K562 (cell line): ENCODE measurements around the gene CCDC28B. TPM values are rescaled to one million over a fixed set of nuclear protein-coding genes. Genes with fewer than 3 reads are reported as not detected.

Experiments used
- DEAF1 ChIP-seq: fragments of 450-650 bp; formaldehyde crosslinking; IDR thresholded peaks from 2 replicates; pipeline ENCODE4 v1.4.0; 2020; ENCODE audit warnings: mild to moderate bottlenecking, moderate library complexity
- KAT7 ChIP-seq: sonication (generic); formaldehyde crosslinking; IDR thresholded peaks from 2 replicates; pipeline ENCODE4 v1.8.0; 2022; ENCODE audit warnings: missing genetic modification reagents, mild to moderate bottlenecking, borderline replicate concordance
- MTA2 ChIP-seq: fragments of 450-650 bp; IDR thresholded peaks from 2 replicates; pipeline ENCODE4 v1.6.1; 2016; ENCODE audit warnings: low read depth
- SNIP1 ChIP-seq: fragments of 450-650 bp; IDR thresholded peaks from 2 replicates; pipeline ENCODE4 v1.7.1; 2017; ENCODE audit warnings: low read depth, mild to moderate bottlenecking
- polyA plus RNA-seq, 8 experiments: library from polyadenylated mRNA; depleted of rRNA in 4 of 8; stranded (reverse) in 5 of 8; unstranded in 3 of 8; fragments of >200 nt; fragmentation: Nextera tagmentation in 2 of 8; fragmentation: Illumina TruSeq in 1 of 8; extraction: Ambion mirVana in 2 of 8; extraction: Trizol in 1 of 8; gene quantifications; 2 replicates each; pipeline versions ENCODE4 v1.2.1 to v1.2.3, GENCODE V29; 2011 to 2014; ENCODE audit warnings: inconsistent platforms in 1 of 8, missing spikeins in 1 of 8
- total RNA-seq, 7 experiments: library from RNA; depleted of rRNA in 6 of 7; stranded (reverse); fragments of >200 nt in 6 of 7; fragmentation: Illumina TruSeq in 2 of 7; extraction: Trizol in 2 of 7; gene quantifications; 2 replicates each; pipeline versions ENCODE4 v1.2.1 to v1.2.3, GENCODE V29; 2011 to 2021; ENCODE audit warnings: low replicate concordance in 1 of 7
- TF ChIP-seq, protein P1 (sequence below): fragments of 450-650 bp; formaldehyde crosslinking; IDR thresholded peaks from 2 replicates; pipeline ENCODE4 v1.4.0; 2020; ENCODE audit warnings: mild to moderate bottlenecking
- TF ChIP-seq, protein P2 (sequence below): fragments of 450-650 bp; IDR thresholded peaks from 2 replicates; pipeline ENCODE4 v1.6.1; 2016; ENCODE audit warnings: mild to moderate bottlenecking, moderate library complexity
- TF ChIP-seq, protein P3 (sequence below): sonication (generic); formaldehyde crosslinking; IDR thresholded peaks from 2 replicates; pipeline ENCODE4 v1.8.1; 2023; ENCODE audit warnings: mild to moderate bottlenecking, missing genetic modification reagents

The CCDC28B gene
- total and polyA plus RNA-seq, 9 of the 15 experiments (the other 6 are each of a cell fraction or from before 2014, with no cell fraction given): 5.7 to 54.5 (median 31.7) TPM

DNA sequence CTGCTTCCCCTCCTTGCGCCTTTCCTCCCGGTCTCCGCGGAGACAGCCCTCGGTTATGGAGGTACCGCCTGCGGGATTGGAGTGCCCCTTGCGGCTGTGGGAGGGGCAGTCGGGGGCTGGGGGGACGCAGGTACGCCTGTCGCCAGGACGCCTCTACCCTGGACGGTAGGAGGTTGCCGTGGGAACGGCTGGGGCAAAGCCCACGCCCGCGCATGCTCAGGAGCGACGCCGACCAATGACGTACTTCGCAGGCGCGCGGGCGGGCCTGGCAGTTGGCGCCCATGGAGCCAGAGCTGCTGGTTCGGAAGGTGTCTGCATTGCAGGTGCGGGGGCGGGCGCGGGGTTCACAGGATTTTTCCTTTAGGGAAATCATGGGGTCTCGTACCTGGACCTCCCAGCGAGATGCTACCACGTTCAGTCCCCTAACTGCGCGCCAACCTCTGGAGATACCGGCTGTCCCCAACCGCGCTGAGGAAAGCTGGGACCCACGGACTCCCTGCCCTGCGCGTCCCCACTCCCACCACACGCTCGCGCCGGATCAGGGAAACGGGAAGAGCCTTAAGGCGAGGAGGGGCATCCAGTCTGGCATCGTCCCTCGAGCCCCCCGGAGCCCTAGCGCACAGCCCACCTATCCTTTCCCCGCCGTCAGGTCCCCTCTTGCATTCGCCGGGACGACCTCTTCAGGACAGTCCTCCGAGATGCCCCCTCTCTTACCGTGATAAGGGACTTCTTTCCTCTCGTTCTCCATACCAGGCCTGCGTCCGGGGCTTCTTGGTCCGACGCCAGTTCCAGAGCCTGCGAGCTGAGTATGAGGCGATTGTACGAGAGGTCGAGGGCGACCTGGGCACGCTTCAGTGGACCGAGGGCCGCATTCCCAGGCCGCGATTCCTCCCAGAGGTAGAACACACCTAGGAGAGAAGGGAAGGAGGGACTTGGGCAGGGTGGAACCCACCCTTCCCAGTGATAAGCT lies 5.3 kb downstream of the CCDC28B start, which contains the start of gene IQCC (continued):
- TF ChIP-seq, protein P1, sequence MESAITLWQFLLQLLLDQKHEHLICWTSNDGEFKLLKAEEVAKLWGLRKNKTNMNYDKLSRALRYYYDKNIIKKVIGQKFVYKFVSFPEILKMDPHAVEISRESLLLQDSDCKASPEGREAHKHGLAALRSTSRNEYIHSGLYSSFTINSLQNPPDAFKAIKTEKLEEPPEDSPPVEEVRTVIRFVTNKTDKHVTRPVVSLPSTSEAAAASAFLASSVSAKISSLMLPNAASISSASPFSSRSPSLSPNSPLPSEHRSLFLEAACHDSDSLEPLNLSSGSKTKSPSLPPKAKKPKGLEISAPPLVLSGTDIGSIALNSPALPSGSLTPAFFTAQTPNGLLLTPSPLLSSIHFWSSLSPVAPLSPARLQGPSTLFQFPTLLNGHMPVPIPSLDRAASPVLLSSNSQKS (CRISPR knock-in tag): no peak
- TF ChIP-seq, protein P2, sequence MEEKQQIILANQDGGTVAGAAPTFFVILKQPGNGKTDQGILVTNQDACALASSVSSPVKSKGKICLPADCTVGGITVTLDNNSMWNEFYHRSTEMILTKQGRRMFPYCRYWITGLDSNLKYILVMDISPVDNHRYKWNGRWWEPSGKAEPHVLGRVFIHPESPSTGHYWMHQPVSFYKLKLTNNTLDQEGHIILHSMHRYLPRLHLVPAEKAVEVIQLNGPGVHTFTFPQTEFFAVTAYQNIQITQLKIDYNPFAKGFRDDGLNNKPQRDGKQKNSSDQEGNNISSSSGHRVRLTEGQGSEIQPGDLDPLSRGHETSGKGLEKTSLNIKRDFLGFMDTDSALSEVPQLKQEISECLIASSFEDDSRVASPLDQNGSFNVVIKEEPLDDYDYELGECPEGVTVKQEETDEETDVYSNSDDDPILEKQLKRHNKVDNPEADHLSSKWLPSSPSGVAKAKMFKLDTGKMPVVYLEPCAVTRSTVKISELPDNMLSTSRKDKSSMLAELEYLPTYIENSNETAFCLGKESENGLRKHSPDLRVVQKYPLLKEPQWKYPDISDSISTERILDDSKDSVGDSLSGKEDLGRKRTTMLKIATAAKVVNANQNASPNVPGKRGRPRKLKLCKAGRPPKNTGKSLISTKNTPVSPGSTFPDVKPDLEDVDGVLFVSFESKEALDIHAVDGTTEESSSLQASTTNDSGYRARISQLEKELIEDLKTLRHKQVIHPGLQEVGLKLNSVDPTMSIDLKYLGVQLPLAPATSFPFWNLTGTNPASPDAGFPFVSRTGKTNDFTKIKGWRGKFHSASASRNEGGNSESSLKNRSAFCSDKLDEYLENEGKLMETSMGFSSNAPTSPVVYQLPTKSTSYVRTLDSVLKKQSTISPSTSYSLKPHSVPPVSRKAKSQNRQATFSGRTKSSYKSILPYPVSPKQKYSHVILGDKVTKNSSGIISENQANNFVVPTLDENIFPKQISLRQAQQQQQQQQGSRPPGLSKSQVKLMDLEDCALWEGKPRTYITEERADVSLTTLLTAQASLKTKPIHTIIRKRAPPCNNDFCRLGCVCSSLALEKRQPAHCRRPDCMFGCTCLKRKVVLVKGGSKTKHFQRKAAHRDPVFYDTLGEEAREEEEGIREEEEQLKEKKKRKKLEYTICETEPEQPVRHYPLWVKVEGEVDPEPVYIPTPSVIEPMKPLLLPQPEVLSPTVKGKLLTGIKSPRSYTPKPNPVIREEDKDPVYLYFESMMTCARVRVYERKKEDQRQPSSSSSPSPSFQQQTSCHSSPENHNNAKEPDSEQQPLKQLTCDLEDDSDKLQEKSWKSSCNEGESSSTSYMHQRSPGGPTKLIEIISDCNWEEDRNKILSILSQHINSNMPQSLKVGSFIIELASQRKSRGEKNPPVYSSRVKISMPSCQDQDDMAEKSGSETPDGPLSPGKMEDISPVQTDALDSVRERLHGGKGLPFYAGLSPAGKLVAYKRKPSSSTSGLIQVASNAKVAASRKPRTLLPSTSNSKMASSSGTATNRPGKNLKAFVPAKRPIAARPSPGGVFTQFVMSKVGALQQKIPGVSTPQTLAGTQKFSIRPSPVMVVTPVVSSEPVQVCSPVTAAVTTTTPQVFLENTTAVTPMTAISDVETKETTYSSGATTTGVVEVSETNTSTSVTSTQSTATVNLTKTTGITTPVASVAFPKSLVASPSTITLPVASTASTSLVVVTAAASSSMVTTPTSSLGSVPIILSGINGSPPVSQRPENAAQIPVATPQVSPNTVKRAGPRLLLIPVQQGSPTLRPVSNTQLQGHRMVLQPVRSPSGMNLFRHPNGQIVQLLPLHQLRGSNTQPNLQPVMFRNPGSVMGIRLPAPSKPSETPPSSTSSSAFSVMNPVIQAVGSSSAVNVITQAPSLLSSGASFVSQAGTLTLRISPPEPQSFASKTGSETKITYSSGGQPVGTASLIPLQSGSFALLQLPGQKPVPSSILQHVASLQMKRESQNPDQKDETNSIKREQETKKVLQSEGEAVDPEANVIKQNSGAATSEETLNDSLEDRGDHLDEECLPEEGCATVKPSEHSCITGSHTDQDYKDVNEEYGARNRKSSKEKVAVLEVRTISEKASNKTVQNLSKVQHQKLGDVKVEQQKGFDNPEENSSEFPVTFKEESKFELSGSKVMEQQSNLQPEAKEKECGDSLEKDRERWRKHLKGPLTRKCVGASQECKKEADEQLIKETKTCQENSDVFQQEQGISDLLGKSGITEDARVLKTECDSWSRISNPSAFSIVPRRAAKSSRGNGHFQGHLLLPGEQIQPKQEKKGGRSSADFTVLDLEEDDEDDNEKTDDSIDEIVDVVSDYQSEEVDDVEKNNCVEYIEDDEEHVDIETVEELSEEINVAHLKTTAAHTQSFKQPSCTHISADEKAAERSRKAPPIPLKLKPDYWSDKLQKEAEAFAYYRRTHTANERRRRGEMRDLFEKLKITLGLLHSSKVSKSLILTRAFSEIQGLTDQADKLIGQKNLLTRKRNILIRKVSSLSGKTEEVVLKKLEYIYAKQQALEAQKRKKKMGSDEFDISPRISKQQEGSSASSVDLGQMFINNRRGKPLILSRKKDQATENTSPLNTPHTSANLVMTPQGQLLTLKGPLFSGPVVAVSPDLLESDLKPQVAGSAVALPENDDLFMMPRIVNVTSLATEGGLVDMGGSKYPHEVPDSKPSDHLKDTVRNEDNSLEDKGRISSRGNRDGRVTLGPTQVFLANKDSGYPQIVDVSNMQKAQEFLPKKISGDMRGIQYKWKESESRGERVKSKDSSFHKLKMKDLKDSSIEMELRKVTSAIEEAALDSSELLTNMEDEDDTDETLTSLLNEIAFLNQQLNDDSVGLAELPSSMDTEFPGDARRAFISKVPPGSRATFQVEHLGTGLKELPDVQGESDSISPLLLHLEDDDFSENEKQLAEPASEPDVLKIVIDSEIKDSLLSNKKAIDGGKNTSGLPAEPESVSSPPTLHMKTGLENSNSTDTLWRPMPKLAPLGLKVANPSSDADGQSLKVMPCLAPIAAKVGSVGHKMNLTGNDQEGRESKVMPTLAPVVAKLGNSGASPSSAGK: no peak; the same call in 1 of the 2 replicates
- TF ChIP-seq, protein P3, sequence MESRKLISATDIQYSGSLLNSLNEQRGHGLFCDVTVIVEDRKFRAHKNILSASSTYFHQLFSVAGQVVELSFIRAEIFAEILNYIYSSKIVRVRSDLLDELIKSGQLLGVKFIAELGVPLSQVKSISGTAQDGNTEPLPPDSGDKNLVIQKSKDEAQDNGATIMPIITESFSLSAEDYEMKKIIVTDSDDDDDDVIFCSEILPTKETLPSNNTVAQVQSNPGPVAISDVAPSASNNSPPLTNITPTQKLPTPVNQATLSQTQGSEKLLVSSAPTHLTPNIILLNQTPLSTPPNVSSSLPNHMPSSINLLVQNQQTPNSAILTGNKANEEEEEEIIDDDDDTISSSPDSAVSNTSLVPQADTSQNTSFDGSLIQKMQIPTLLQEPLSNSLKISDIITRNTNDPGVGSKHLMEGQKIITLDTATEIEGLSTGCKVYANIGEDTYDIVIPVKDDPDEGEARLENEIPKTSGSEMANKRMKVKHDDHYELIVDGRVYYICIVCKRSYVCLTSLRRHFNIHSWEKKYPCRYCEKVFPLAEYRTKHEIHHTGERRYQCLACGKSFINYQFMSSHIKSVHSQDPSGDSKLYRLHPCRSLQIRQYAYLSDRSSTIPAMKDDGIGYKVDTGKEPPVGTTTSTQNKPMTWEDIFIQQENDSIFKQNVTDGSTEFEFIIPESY (CRISPR knock-in tag): no peak
- TF ChIP-seq MTA2 (no peak), KAT7 (CRISPR knock-in tag) (peak; percentile 85; the same call in 1 of the 2 replicates), SNIP1 (no peak), DEAF1 (CRISPR knock-in tag) (no peak)
